ENCODE results near the gene ARIH2. TPM values are rescaled to one million over a fixed set of nuclear protein-coding genes. Genes with fewer than 3 reads are reported as not detected.

ARIH2 gene
- 48.7 and 60.4 TPM in 2 replicates for total RNA-seq

DNA sequence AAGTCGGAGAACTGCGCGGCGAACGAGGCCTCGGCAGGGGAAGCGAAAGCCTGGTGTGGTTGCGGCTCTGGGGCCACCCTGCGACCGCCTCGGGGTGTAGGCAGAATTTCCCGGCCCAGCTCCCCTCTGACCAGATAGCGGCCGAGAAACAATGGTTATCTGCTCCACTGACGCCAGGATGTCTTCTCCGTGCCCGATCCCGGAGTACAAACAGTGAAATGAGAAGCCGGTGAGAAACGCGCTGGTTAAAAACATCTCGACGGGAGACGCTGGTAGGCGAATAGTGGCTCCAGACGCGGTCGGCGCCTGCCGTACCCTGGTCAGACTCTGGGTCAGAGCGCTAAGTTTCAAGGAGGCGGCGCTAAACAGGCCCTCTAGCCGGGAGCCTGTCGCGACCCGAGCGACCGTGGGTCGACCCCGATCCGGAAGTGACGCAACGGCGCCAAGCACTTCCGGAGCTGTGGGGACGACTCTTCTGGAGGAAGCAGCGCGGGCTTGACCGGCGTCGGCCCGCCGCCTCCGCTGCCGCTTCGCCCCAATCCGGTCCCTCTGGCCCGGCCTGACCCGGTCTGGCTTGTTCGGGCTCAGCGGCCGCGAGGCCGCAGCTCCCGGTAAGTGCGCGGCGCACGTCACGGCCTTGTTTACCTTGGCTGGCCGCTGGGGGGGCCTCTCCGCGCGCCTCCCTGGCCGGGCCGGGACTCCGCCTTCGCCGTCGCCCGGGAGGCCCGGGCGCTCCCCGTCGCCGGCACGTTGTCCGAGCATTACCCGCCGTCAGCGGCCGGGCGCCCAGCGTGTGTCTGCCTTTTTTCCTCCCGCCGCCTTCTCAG lies at the start of gene ARIH2:
Gene ARIH2 (plus strand): TSS at position 455 of the 827 bp plus-strand sequence. CDS start 8,717 bp downstream, outside the sequence.

DNA sequence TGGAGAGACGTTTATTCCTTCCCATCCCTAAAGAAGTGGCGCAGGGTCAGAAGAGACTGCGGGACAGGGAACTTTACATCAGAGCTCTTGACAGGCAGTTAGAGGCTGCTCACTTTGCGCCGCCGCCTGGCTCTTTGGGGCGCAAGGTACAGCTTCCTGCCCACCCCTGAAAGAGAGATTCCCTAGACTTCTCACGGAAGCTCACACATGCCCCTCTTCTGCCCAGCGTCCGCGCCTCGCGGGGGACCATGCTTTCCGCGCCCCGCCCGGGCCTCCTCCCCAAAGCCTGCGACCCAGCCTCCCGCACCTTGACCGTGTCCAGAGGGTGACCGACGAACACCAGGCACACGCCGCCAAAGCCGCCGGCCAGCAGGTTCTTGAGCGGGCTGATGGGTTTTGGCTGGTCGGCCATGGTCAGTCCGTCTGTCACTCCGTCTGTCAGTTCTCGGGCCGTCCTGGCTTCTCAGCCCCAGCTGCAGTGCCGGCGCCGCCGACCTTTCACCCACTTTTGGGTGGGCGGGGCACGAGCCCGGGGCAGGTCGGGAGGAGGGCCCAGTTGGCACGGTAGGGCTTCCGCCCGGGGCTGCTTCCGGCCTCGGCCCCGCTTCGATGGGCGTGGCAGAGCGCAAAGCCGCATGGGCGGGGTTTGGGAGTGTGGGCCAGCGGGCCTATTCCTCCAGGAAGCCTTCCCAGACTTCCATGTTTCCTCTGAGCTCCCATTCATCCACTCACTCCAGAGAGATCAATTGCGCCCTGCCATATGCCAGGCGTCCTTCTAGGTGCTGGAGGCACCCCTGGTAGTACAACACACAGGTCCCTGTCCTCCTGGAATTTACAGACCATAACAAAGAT lies 20.0 kb upstream of the ARIH2 start, which contains the start of gene SLC25A20:
Gene SLC25A20 (minus strand): TSS at position 500 of the 852 bp plus-strand sequence. CDS start 88 bp downstream, at position 412.

GRCh38 chr3:48989796-48990635 lies 71.4 kb downstream of the ARIH2 start, which contains the start of gene P4HTM:
P4HTM (plus strand) TSS chr3:48990241; CDS start chr3:48990257, 16 bp downstream.

GRCh38 chr3:49007068-49007770 lies 88.6 kb downstream of the ARIH2 start, which contains the start of gene WDR6:
WDR6 (plus strand) TSS chr3:49007391; CDS start chr3:49007432, 41 bp downstream.

DNA sequence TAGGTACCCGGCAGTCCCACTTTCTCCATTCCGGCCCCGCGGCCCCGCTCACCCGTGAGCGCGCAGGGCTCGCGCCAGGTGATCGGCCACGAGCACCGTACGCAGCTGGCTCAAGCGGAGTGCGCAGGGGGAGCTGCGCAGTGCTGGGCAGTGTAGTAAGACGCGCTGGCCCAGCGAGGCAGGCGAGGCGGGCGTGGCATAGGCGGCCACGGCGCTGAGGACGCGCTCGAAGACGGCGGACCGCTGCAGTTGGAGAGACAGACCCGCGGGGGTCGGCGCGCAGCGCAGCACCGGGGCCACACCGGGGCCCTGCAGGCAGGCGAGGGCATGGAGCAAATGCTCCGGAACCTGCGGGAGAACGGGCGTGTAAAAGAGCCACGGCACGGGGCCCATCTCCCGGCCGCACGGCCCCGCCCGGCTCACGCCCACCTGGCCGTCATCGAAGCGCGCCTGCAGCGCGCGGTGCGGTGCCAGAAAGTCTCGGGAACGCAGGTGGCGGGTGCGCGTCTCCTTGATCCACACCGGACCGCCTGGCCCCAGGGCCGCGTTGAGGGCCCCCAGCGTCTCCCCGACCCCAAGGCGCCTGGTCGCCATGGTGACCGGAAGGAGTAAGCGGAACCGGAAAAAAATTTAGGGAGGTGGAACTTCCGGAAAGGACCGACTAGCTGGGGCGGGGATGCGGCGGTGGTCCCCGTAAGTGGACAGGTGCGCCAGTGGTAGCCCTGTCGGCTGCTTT lies 99.5 kb downstream of the ARIH2 start, which contains the start of gene DALRD3:
Gene DALRD3 (minus strand): TSS at position 610 of the 736 bp plus-strand sequence. CDS start 16 bp downstream, at position 594.

GRCh38 chr3:49021813-49022687 lies 103.4 kb downstream of the ARIH2 start, which contains the start of gene NDUFAF3:
NDUFAF3 (plus strand) TSS chr3:49022121; CDS start chr3:49022145, 24 bp downstream.

DNA sequence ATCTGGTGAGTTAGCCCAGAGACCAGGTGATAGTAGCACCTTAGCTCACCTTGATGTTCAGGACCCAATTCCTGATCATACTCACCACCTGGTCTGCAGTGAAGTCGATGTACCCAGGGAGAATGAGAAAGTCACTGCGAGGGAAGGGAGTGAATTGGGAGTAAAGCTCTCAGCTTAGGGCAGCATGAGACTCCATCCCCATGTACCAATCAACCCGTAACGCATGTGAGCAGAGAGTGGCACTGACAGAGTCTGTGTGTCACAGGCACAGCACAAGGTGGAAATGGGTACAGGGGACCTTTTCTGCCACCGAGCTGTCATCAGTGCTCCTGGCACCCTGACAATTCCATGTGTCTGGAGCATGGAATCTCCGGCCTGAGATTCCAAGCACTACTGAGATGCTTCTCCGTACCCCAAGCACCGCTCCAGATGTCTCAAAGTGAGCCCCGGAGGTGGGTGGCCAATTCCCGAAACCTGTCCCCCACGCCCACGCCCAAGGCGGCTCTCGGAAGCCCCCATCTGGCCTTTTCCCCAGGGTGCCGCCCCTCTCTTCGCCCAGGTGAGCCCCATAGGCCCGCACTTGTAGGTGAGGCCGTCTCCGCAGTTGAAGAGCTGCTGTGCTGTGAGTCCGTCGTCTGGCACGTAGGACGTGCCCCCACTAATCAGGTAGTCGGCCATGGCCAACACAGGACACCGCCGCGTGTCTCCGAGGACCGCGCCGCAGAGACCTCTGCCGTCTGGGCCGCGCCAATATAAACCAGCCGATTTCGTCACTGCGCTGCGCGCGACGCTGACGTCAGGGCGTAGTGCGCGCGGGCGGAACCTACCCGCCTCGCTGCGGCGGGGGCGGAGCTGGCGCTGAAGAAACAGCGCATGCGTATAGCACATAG lies 110.3 kb downstream of the ARIH2 start, which contains the start of gene IMPDH2:
Gene IMPDH2 (minus strand): TSS at position 726 of the 890 bp plus-strand sequence. CDS start 48 bp downstream, at position 678.

Other genes with a start within 250 kb of the ARIH2 start
- 20.1 and 44.0 TPM in 2 replicates for gene NCKIPSD, start 232.9 kb upstream of the ARIH2 start, total RNA-seq
- 57.9 and 73.9 TPM in 2 replicates for gene IP6K2, start 201.6 kb upstream of the ARIH2 start, total RNA-seq
- 16.3 and 27.3 TPM in 2 replicates for gene PRKAR2A, start 71.0 kb upstream of the ARIH2 start, total RNA-seq
- 9.0 and 16.6 TPM in 2 replicates for gene SLC25A20, start 20.0 kb upstream of the ARIH2 start, total RNA-seq
- gene P4HTM, start 71.4 kb downstream of the ARIH2 start, total RNA-seq, result 26.0 and 31.7 TPM in 2 replicates
- 46.0 and 56.7 TPM in 2 replicates for gene WDR6, start 88.5 kb downstream of the ARIH2 start, total RNA-seq
- 41.2 and 61.9 TPM in 2 replicates for gene DALRD3, start 99.7 kb downstream of the ARIH2 start, total RNA-seq
- 137 and 176 TPM in 2 replicates for gene NDUFAF3, start 103.3 kb downstream of the ARIH2 start, total RNA-seq
- gene IMPDH2, start 110.6 kb downstream of the ARIH2 start, total RNA-seq, result 237 and 483 TPM in 2 replicates
- gene QRICH1, start 175.2 kb downstream of the ARIH2 start, total RNA-seq, result 54.1 and 73.8 TPM in 2 replicates
- 258 and 390 TPM in 2 replicates for gene QARS1, start 185.9 kb downstream of the ARIH2 start, total RNA-seq
- gene USP19, start 202.0 kb downstream of the ARIH2 start, total RNA-seq, result 33.5 and 46.2 TPM in 2 replicates
- gene LAMB2, start 214.2 kb downstream of the ARIH2 start, total RNA-seq, result 310 and 441 TPM in 2 replicates
- gene CCDC71, start 247.5 kb downstream of the ARIH2 start, total RNA-seq, result 25.8 and 35.9 TPM in 2 replicates

Measured in pericardium fibroblast (primary cell).